Adipose tissue (tissue), 3 donors: ENCODE results near the gene SINHCAF. TPM values are rescaled to one million over a fixed set of nuclear protein-coding genes. Genes with fewer than 3 reads are reported as not detected.
"Not testable (repeated sequence)": the region's sequence is repeated elsewhere in the genome, so short reads cannot be mapped to it uniquely, and the experiment has no call there.

ENCODE experiments used
- H3K27ac ChIP-seq: one replicate; pipeline ENCODE4 v1.5.1; 2013; ENCODE audit warnings: low read depth, low read length
- WGBS, 3 donors: extraction: QIAGEN DNeasy Blood & Tissue Kit; methylation state at CpG; one replicate each; pipeline ENCODE4 v1.1.7; 2013; 5-methylcytosine and 5-hydroxymethylcytosine counted together
- polyA plus RNA-seq, 3 donors: library from polyadenylated mRNA; stranded (reverse); fragments of 200-250 nt; gene quantifications; one replicate each; pipeline ENCODE4 v1.2.3, GENCODE V29; 2013
- donor health status: healthy with polysubstance abuse.
- donor health status: Bipolar disorder and iron deficiency.
- donor health status: healthy.

Gene SINHCAF, protein sequence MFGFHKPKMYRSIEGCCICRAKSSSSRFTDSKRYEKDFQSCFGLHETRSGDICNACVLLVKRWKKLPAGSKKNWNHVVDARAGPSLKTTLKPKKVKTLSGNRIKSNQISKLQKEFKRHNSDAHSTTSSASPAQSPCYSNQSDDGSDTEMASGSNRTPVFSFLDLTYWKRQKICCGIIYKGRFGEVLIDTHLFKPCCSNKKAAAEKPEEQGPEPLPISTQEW
- 10 to 100 TPM in 2 of 3 donors, 1 to 10 TPM in 1; 8.0 to 12.4 (median 12.0) TPM for polyA plus RNA-seq

- peak within 1 kb of the TSS; percentile 55 for H3K27ac ChIP-seq
- 0 to 1% (median 0%) methylated on average over 51 to 55 of the region's 55 CpGs for WGBS, 3 donors
Measured at GRCh38 chr12:31325877-31326631, at the start of gene SINHCAF. Gene SINHCAF, minus strand, starts transcription at chr12:31326150. Its CDS starts 27,946 bp downstream, at chr12:31298204.

- H3K27ac ChIP-seq = not testable (repeated sequence)
- WGBS, 3 donors = 83 to 84% (median 83%) methylated on average over 4 to 6 of the region's 6 CpGs
Measured at GRCh38 chr12:31375422-31375821, 49.5 kb upstream of the SINHCAF start.

- WGBS, 3 donors = 79 to 94% (median 86%) methylated on average over 2 of the region's 2 CpGs
- H3K27ac ChIP-seq = no peak overlapping the region
Measured at GRCh38 chr12:31371256-31371620, 45.3 kb upstream of the SINHCAF start.

DNA sequence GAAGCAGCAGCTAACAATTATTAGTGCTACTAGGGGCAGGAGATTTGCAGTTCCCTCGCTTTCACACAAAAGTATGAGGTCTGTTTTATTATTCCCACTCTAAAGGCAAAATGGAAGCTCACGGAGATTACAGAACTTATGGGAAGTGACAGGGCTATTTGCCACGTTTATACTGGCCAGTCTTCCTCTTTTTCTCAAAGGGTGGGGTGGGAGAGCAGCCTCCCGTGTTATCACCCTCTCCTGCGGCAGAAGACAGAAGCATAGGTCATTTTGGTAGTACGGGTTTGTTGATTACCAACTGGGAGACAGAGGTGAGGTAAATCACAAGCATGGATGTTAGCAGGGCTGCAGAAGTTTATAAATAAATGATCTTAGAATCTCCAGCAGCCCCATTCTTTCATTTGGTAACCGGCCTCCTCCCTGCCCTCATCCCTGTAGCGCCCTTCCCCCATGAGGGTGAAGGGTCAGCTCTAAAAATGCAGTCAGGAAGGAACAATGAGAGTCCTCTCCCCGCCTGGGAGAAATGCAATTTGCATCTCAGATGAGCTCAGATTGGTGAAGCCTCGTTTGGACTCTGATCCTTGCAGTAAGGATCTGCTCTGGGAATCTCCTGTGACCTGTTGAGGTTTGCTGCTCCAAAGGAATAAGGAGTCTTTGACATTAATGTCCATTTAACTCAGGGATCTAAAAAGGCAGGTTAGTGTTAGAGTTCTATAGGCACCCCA, 44.7 kb upstream of the SINHCAF start:
- peak overlapping the region; percentile 40 for H3K27ac ChIP-seq
- 44 to 69% (median 49%) methylated on average over 10 of the region's 10 CpGs for WGBS, 3 donors

DNA sequence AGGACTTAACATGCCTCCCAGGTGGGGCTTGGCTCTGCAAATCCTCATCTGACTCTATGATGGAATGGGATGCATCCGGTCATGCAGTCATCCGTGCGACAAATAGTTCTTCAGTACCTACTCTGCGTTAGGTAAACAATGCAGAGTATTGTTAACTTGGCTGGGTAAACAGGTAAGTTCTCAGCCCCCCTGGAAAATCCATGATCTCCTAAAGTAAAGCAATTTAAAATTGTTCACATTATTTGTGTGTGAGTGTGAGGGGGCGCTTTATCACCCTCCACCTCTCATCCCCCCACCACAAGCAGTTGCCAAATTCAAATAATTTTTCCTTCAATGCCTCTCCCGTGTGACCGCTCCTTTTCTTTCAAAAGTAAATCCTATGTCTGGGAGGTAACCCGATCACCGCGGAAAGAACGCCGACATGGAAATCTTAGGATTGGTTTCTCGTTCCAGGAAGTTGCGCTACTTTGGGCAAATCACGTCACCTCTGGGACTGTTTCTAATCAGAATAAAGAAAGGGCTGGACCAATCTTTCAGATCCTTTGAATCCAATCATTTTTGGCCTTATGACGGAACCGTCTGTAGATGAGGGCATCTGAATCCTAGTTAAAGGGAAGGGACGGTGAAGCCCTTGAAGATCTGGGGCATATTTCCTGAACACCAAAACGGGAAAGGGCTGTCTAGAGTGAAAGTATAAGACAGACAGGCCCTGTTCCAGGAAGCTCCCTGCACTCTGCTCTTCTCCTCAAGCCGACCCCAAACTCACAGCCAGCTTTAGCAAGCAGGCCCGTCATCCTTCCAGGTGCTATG, 44.0 kb upstream of the SINHCAF start:
- H3K27ac ChIP-seq = peak overlapping the region; percentile 40
- 30 to 48% (median 36%) methylated on average over 21 of the region's 21 CpGs for WGBS, 3 donors

DNA sequence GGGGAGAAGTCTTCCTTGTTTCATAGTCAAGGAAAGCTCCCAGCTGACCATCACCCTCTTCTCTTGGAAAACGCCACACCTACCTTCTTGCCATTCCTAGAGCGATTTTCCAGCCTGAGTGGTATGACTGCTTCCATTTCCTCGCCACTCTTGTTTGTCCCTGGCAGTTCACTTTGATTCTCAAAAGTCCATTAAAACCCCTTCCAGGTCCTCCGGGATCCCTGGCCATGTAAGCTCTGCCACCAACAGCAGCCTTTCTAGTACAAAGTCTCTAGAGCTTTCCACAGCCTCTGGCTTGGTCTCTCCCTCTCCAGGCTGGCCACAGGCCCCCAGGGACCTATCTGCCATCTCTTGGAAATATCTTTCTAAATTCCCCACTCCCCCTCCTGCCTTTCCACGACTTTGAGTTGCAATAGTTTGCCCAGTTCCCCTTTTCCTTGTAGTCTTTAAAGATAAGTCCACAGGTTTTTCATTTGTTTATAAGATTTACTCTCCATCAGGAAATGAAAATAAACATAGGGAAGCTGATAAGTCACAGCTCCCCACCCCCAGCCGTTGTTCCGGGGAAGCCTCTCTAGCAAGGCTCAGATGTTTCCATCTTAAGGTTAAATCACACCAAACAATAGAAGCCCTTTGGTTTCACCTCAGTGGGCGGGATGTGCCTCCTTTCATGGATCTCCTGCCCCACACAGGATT, 42.9 kb upstream of the SINHCAF start:
- H3K27ac ChIP-seq = no peak overlapping the region
- WGBS, 3 donors = 44 to 51% (median 45%) methylated on average over 8 of the region's 8 CpGs

GRCh38 chr12:31366104-31366621, 40.2 kb upstream of the SINHCAF start:
- H3K27ac ChIP-seq = no peak overlapping the region
- 85 to 91% (median 86%) methylated on average over 11 of the region's 11 CpGs for WGBS, 3 donors

DNA sequence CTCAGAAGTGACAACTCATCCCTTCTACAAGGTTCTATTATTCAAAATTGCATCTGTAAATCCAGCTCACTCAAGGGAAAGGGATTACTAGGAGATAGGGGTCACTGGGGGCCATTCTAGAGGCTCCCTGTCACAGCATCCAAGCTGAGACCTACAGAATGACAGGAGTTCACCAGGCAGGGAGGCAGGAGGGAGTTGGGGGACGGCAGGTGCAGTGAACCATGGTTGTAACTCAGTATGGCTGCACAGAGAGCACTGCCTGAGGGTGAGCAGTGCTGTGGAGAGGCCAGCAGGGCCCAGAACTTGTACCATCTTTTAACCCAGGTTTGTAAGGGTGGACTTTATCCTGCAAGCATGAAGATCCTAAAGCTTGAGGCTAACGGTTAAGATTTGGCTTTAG, 37.9 kb upstream of the SINHCAF start:
- H3K27ac ChIP-seq = no peak overlapping the region
- WGBS, 3 donors = 80 to 94% (median 86%) methylated on average over 2 of the region's 2 CpGs

DNA sequence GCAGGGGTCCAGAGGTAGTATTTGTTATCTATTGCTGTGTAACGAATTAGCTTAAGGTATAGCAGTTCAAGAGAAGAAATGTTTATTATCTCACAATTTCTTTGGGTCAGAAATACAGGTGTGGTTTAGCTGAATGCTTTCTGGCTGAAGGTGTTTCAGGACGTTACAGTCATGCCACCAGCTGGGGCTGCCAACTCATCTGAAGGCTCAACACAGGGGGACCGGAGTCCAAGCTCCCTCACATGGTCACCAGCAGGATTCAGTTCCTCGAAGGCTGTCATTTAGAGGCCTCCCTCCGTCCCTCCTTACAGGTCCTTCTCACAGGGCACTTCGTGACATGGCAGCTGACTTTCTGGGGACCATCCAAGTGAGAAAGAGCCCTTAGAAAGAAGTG, 37.5 kb upstream of the SINHCAF start:
- WGBS, 3 donors = 63 to 76% (median 64%) methylated on average over 6 of the region's 6 CpGs
- H3K27ac ChIP-seq = no peak overlapping the region

DNA sequence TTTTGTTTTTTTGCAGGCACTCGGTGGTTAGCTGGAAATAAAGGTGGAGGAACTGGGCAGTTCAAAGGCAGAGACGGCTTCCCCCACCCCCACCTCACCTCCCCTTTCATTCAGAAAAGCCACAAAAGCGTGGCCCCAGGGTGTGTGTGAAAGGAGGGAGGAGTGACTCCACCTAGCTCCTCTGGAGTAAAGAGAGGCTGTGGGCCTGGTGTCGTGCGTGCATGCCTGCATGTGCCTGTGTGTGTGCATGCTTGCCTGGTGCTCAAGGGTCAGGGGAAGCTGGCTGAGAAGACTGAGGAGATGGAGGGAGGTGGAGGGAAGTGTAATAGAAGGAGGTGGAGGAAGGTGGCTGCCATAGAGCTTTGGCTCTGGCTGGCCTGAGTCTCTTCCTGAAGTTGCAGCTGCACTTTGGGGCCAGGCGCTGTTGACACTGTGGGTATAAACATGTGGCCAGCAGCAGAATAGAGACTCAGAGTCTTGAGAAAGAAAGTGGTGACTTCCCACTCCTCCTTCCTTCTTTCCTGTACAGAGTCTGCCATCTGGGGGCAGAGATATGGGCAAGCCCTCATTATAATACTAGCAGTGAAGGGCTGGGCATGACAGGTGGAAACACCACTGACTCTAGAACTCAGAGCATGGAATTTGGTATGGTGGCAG, 36.9 kb upstream of the SINHCAF start:
- WGBS, 3 donors = 29 to 63% (median 44%) methylated on average over 6 of the region's 6 CpGs
- no peak overlapping the region for H3K27ac ChIP-seq

GRCh38 chr12:31362115-31362758, 36.3 kb upstream of the SINHCAF start:
- H3K27ac ChIP-seq = no peak overlapping the region
- 45 to 57% (median 47%) methylated on average over 13 of the region's 13 CpGs for WGBS, 3 donors

DNA sequence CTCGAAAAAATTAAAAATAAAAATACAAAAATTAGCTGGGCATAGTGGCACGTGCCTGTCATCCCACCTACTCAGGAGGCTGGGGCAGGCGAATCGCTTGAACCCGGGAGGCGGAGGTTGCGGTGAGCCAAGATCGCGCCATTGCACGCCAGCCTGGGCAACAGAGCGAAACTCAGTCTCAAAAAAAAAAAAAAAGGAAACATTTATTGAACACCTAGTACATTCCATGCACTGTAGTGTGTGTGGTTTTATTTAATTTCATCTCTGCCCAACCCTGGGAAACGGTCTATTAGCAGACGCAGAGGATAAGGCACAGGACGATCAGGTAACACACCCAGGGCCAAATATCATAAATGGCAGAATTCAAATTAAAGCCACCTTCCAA, 35.8 kb upstream of the SINHCAF start:
- H3K27ac ChIP-seq = no peak overlapping the region
- 89 to 95% (median 94%) methylated on average over 14 of the region's 14 CpGs for WGBS, 3 donors

DNA sequence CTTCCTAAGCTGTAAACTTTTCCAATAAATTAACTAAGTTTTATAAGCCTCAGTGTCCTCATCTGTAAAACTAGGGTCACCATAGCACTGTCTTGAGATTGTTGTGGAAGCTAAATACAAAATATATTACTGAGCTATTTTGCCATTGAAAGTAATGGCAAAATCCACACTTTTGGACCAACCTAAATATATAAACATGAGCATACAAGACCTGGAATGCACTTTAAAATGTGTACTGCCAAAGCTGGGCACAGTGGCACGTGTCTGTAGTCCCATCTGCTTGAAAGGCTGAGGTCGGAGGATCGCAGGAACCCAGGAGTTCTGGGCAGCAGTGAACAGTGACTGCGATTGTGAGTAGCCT, 29.8 kb upstream of the SINHCAF start:
- no peak overlapping the region for H3K27ac ChIP-seq

GRCh38 chr12:31353750-31354708, 28.1 kb upstream of the SINHCAF start:
- 39 to 62% (median 48%) methylated on average over 12 of the region's 12 CpGs for WGBS, 3 donors
- no peak overlapping the region for H3K27ac ChIP-seq

More for the DNA sequence above, 29.8 kb upstream of the SINHCAF start:
- WGBS, 3 donors = 67 to 92% (median 77%) methylated on average over 4 of the region's 4 CpGs

DNA sequence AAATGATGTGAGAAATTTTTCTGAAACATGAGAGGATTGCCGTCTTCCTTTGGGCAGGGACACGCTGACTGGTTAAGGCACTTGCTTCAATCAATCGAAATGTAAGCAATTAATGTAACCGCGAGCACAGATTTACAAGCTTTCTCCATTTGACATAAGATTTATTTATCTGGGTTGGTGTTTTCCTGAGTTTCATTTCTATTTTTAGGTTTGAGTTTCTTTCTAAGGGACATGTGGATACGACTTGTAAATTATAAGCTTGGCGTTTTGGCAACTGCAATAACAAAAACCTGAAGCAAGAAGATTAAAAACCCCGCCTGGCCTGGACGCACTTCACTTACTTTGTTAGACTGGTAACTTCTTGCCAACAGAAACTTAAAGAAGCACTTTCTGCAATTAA, 20.3 kb upstream of the SINHCAF start:
- WGBS, 3 donors = 37 to 69% (median 39%) methylated on average over 9 of the region's 9 CpGs

GRCh38 chr12:31343139-31343538, 17.2 kb upstream of the SINHCAF start:
- 88 to 93% (median 91%) methylated on average over 8 of the region's 8 CpGs for WGBS, 3 donors

More for the DNA sequence above, 20.3 kb upstream of the SINHCAF start:
- H3K27ac ChIP-seq = no peak overlapping the region

More at GRCh38 chr12:31343139-31343538, 17.2 kb upstream of the SINHCAF start:
- H3K27ac ChIP-seq = no peak overlapping the region
